Mesenchymal stem cell (in vitro differentiated cells and primary cell): Measurements from ENCODE around the gene GALM.

Experiments used
- DNase-seq: peaks from one replicate; pipeline ENCODE4 v3.0.0-alpha.2; 2013
- H2AFZ ChIP-seq: one replicate; pipeline ENCODE4 v1.6.1; 2013; ENCODE audit warnings: low read depth, mild to moderate bottlenecking, control low read depth, inconsistent platforms, low read length, moderate library complexity
- H2AK5ac ChIP-seq: 2 replicates; pipeline ENCODE4 v1.6.1; 2013; ENCODE audit warnings: low read length, moderate library complexity, mild to moderate bottlenecking, inconsistent platforms; ENCODE audit not compliant: severe bottlenecking
- H2BK120ac ChIP-seq: one replicate; pipeline ENCODE4 v1.6.1; 2013; ENCODE audit warnings: low read depth, mild to moderate bottlenecking, inconsistent platforms, low read length, moderate library complexity
- H2BK12ac ChIP-seq, 2 experiments: one replicate each; pipeline ENCODE4 v1.6.1; 2013; ENCODE audit warnings: inconsistent platforms in 2 of 2, low read length in 2 of 2, mild to moderate bottlenecking in 2 of 2, moderate library complexity in 2 of 2, control low read depth in 1 of 2
- H2BK15ac ChIP-seq: one replicate; pipeline ENCODE4 v1.6.1; 2013; ENCODE audit warnings: mild to moderate bottlenecking, low read depth, inconsistent platforms; ENCODE audit not compliant: poor library complexity, severe bottlenecking
- H2BK5ac ChIP-seq: 2 replicates; pipeline ENCODE4 v1.6.1; 2013; ENCODE audit warnings: low read depth, mild to moderate bottlenecking, low read length, control low read depth, inconsistent platforms; ENCODE audit not compliant: poor library complexity, severe bottlenecking
- H3K14ac ChIP-seq, 2 experiments: one replicate each; pipeline ENCODE4 v1.6.1; 2013; ENCODE audit warnings: inconsistent platforms in 2 of 2, low read length in 2 of 2, control low read depth in 1 of 2, mild to moderate bottlenecking in 1 of 2, moderate library complexity in 1 of 2
- H3K18ac ChIP-seq, 2 experiments: one replicate each; pipeline ENCODE4 v1.6.1; 2013; ENCODE audit warnings: inconsistent platforms in 2 of 2, low read length in 2 of 2, control low read depth in 1 of 2, low read depth in 1 of 2, mild to moderate bottlenecking in 1 of 2
- H3K23ac ChIP-seq, 2 experiments: one replicate each; pipeline ENCODE4 v1.6.1; 2013; ENCODE audit warnings: inconsistent platforms in 2 of 2, low read length in 2 of 2, mild to moderate bottlenecking in 2 of 2, moderate library complexity in 2 of 2, control low read depth in 1 of 2
- H3K27ac ChIP-seq: 2 replicates; pipeline ENCODE4 v1.5.1; 2013; ENCODE audit warnings: mild to moderate bottlenecking, moderate library complexity, low read length, control low read depth, inconsistent platforms; ENCODE audit not compliant: poor library complexity, severe bottlenecking
- H3K27me3 ChIP-seq, 2 experiments: 2 replicates each; pipeline versions ENCODE4 v1.6.1 to v1.7.0; 2013; ENCODE audit warnings: low read length in 2 of 2, mild to moderate bottlenecking in 2 of 2, moderate library complexity in 2 of 2, control low read depth in 1 of 2, inconsistent platforms in 1 of 2; ENCODE audit not compliant: control insufficient read depth in 1 of 2, insufficient read depth in 1 of 2
- H3K36me3 ChIP-seq, 2 experiments: 2 replicates each; pipeline versions ENCODE4 v1.6.1 to v1.7.0; 2013; ENCODE audit warnings: low read length in 2 of 2, control low read depth in 1 of 2, inconsistent platforms in 1 of 2, low read depth in 1 of 2, mild to moderate bottlenecking in 1 of 2; ENCODE audit not compliant: insufficient read depth in 2 of 2, control insufficient read depth in 1 of 2
- H3K4ac ChIP-seq, 2 experiments: one replicate each; pipeline ENCODE4 v1.6.1; 2013; ENCODE audit warnings: inconsistent platforms in 2 of 2, low read length in 2 of 2, mild to moderate bottlenecking in 2 of 2, moderate library complexity in 2 of 2, control low read depth in 1 of 2, low read depth in 1 of 2
- H3K4me1 ChIP-seq: 2 replicates; pipeline ENCODE4 v1.6.1; 2013; ENCODE audit warnings: low read depth, low read length, control low read depth; ENCODE audit not compliant: control insufficient read depth, insufficient read depth
- H3K4me2 ChIP-seq: 2 replicates; pipeline ENCODE4 v1.6.1; 2013; ENCODE audit warnings: low read length, mild to moderate bottlenecking, inconsistent platforms; ENCODE audit not compliant: poor library complexity, severe bottlenecking
- H3K4me3 ChIP-seq, 2 experiments: 2 replicates each; pipeline versions ENCODE4 v1.5.1 to v1.7.0; 2013; ENCODE audit warnings: low read length in 2 of 2, mild to moderate bottlenecking in 2 of 2, control low read depth in 1 of 2, low read depth in 1 of 2; ENCODE audit not compliant: insufficient read depth in 1 of 2
- H3K79me1 ChIP-seq: replicated peaks from 2 replicates; pipeline ENCODE4 v1.6.1; 2013; ENCODE audit warnings: mild to moderate bottlenecking, control low read depth, low read length, inconsistent platforms; ENCODE audit not compliant: poor library complexity, severe bottlenecking
- H3K9ac ChIP-seq: 2 replicates; pipeline ENCODE4 v1.7.0; 2013; ENCODE audit warnings: mild to moderate bottlenecking, low read length, moderate library complexity
- H3K9me3 ChIP-seq: 2 replicates; pipeline ENCODE4 v1.7.0; 2013; ENCODE audit warnings: mild to moderate bottlenecking, low read length; ENCODE audit not compliant: control insufficient read depth
- H4K8ac ChIP-seq: one replicate; pipeline ENCODE4 v1.6.1; 2013; ENCODE audit warnings: inconsistent platforms, mild to moderate bottlenecking, low read length, moderate library complexity
- H4K91ac ChIP-seq: one replicate; pipeline ENCODE4 v1.6.1; 2013; ENCODE audit warnings: mild to moderate bottlenecking, low read length, inconsistent platforms
- WGBS: methylation state at CpG from one replicate; pipeline ENCODE4 v1.1.7; 2013; ENCODE audit warnings: mixed read lengths; 5-methylcytosine and 5-hydroxymethylcytosine counted together

The GALM gene

DNA sequence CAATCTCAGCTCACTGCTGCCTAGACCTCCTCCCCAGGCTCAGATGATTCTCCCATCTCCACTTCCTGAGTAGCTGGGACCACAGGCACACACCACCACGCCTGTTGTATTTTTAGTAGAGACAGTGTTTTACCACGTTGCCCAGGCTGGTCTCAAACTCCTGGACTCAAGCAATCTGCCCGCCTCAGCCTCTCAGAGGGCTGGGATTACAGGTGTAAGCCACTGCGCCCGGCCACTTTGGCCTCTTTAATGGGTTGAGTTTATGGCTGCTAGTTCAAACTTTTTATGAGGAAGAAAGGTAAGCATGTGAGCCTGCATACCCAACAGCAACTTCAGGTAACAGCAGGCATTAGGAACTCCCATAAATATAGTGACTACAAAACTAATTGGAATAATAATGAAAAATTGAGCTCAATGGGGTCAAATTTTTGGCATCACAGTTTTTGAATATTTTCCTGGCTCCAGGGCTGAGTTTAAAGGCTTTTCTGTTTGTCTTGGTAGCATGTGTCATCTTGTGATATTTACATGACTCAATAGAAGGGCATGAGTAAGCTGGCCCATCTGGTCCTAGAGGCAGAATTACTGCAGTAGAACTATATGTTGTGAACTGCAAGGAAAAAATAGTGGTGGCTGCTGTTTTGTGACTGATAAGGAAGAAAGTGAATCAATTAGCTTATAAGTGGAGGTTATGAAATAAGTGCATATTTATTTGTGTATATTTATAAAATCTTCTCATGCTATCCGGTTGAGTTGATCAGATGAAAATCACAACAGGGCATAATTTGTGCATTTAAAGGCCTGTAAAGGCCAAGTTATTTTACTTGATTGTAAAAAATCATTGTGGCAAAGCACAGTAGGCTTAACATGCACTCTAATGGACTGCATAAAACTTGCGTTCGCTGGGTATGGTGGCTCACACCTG, 24.8 kb downstream of the GALM start:
- H3K14ac ChIP-seq, result peak overlapping the region in 1 of 2 experiments; percentile 83
- peak overlapping the region in 1 of 2 experiments; percentile 6 for H3K4me3 ChIP-seq
- no peak overlapping the region for H3K23ac ChIP-seq
- no peaks in the 10 kb centered on the region for H3K27me3 ChIP-seq
- H3K9ac ChIP-seq, result peak overlapping the region; percentile 75
- peak overlapping the region; percentile 10 for H2AFZ ChIP-seq
- H4K8ac ChIP-seq, result peak overlapping the region; percentile 19
- peak overlapping the region; percentile 26 for H2BK15ac ChIP-seq
- no peak overlapping the region for H2BK5ac ChIP-seq
- H2BK12ac ChIP-seq, result peak overlapping the region; percentile 84 to 97
- peak overlapping the region; percentile 69 to 87 for H3K18ac ChIP-seq
- no peak overlapping the region for H2BK120ac ChIP-seq
- no peak overlapping the region for H3K4me2 ChIP-seq
- DNase-seq, result peak; percentile 96
- H3K27ac ChIP-seq, result peak overlapping the region; percentile 63
- H3K36me3 ChIP-seq, result peaks cover 0 to 7% of the 10 kb centered on the region in 2 experiments
- H4K91ac ChIP-seq, result peak overlapping the region; percentile 78
- H3K4ac ChIP-seq, result peak overlapping the region; percentile 59 to 71
- 38% methylated on average over 6 of the region's 8 CpGs for WGBS
- H3K9me3 ChIP-seq, result no peaks in the 10 kb centered on the region
- H2AK5ac ChIP-seq, result peak overlapping the region; percentile 84
- peaks cover 14% of the 10 kb centered on the region for H3K4me1 ChIP-seq
- H3K79me1 ChIP-seq, result peaks cover 2% of the 10 kb centered on the region

DNA sequence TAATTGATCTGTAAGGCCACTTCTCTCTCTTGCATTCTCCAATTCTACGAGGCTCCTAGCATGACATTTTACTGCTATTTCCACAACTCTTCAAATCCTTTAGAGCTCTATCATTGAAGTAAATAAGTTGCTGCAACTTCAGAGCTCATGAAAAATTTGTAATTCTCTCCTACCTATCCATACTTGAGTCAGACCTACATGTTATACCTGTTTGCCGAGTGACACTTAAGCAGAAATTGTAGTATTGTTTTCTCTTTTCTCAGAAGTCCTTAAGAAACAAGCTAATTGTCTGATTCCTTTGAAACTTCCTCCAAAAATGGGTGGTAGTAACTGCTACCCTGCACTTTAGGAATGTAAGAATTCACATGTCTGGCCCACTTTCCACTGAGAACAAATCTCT, 26.1 kb downstream of the GALM start:
- Histone ChIP-seq H3K9ac (peak overlapping the region; percentile 19), H3K27ac (no peak overlapping the region), H3K4ac (no peak overlapping the region), H2BK120ac (no peak overlapping the region), H2BK5ac (no peak overlapping the region), H3K9me3 (no peaks in the 10 kb centered on the region), H4K8ac (no peak overlapping the region), H3K27me3 (no peaks in the 10 kb centered on the region), H3K4me1 (peaks cover 14% of the 10 kb centered on the region), H3K23ac (no peak overlapping the region), H4K91ac (no peak overlapping the region), H3K18ac (no peak overlapping the region), H3K4me2 (no peak overlapping the region), H3K79me1 (peaks cover 2% of the 10 kb centered on the region), H3K36me3 (peaks cover 0 to 1% of the 10 kb centered on the region in 2 experiments), H2AK5ac (no peak overlapping the region), H2BK12ac (no peak overlapping the region), H2BK15ac (no peak overlapping the region), H3K4me3 (no peak overlapping the region), H3K14ac (no peak overlapping the region), H2AFZ (no peak overlapping the region)
- no peak for DNase-seq
- 95% methylated on average over 1 of the region's 2 CpGs for WGBS

DNA sequence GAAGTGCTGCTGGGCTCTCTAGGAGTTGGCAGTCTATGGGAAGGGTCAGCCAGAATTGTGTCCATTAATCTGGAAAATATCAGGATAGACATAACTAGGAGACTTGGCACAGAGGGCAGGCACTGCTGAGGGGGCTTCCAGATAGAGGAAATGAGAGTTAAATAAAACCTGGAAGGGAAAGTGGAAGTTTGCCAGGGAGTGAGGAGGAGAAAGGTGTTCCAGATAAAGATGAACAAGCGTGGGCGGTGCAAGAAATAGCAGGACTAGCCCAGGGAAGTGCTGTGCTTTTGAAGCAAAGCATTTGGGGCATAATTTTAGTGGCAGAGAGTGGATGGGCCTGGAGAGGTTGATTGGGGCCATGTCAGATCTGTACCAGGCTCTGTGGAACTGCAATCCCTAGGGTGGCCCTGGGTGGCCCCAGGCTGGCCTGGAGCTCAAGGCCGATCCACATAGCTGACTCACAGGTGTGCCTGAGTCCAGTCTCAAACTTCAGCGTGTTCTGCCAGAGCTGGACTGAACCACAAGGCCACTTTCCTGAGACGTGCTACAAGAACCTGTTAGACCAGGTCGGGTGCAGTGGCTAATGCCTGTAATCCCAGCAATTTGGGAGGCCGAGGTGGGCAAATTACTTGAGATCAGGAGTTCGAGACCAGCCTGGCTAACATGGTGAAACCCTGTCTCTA, 26.9 kb downstream of the GALM start:
- Histone ChIP-seq H3K27me3 (no peaks in the 10 kb centered on the region), H3K79me1 (peaks cover 2% of the 10 kb centered on the region), H2BK12ac (peak overlapping the region in 1 of 2 experiments; percentile 72), H3K4me2 (no peak overlapping the region), H3K4me1 (peaks cover 14% of the 10 kb centered on the region), H3K23ac (no peak overlapping the region), H2AK5ac (peak overlapping the region; percentile 44), H2BK15ac (no peak overlapping the region), H3K27ac (no peak overlapping the region), H2BK120ac (no peak overlapping the region), H3K36me3 (no peaks in the 10 kb centered on the region), H3K4ac (peak overlapping the region in 1 of 2 experiments; percentile 51), H3K9ac (no peak overlapping the region), H2AFZ (no peak overlapping the region), H3K9me3 (no peaks in the 10 kb centered on the region), H4K91ac (no peak overlapping the region), H3K4me3 (no peak overlapping the region), H3K14ac (peak overlapping the region in 1 of 2 experiments; percentile 91), H3K18ac (peak overlapping the region in 1 of 2 experiments; percentile 62), H2BK5ac (no peak overlapping the region), H4K8ac (no peak overlapping the region)
- no peak for DNase-seq
- 97% methylated on average over 7 of the region's 8 CpGs for WGBS
